Measurements from ENCODE around the gene DGKZ.

GRCh38 chr11:46304605-46305179 is 42.6 kb upstream of the DGKZ start:
- TF ChIP-seq CTCF (IDR thresholded peaks at IDR 0.05; ENCODE audit: low read depth, low read length) = no peak
- no peak for TF ChIP-seq EZH2phosphoT487 (IDR thresholded peaks at IDR 0.05; ENCODE audit: low read depth)

Data from OCI-LY3 (cell line).